ENCODE data around the gene SPEG. TPM values are rescaled to one million over a fixed set of nuclear protein-coding genes. Genes with fewer than 3 reads are reported as not detected.

Gene SPEG
- total RNA-seq, 6 donors from 2014 or later, result 2.3 to 8.9 (median 4.9) TPM

GRCh38 chr2:219526320-219527075 is 91.9 kb downstream of the SPEG start:
- 51 to 59% methylated on average over 7 to 11 of the region's 11 CpGs for WGBS, 2 donors
- H3K27me3 ChIP-seq, result peaks cover 1 to 37% (median 20%) of the 10 kb centered on the region in 4 donors

GRCh38 chr2:219527076-219527394 is 92.4 kb downstream of the SPEG start:
- H3K4me1 ChIP-seq, result peaks cover 10 to 22% (median 11%) of the 10 kb centered on the region in 4 donors
- WGBS, 2 donors, result 24% methylated on average over 6 of the region's 6 CpGs; no CpG with 5 or more reads in 1 of the 2 donors
- DNase-seq (no peak), ATAC-seq (ENCODE audit: low FRiP score in 2 of 2) (peak in 1 of 2 donors; percentile 19)
- H3K27ac ChIP-seq, result no peak overlapping the region
- no peak overlapping the region for H3K4me3 ChIP-seq
- no peaks in the 10 kb centered on the region for H3K9me3 ChIP-seq
- H3K27me3 ChIP-seq, result peaks cover 1 to 32% (median 19%) of the 10 kb centered on the region in 4 donors
- no peaks in the 10 kb centered on the region for H3K36me3 ChIP-seq
- TF ChIP-seq POLR2AphosphoS5 (IDR thresholded peaks at IDR 0.05) (no peak), EP300 (IDR thresholded peaks at IDR 0.05) (no peak), CTCF (IDR thresholded peaks at IDR 0.05) (no peak)

More at GRCh38 chr2:219526320-219527075, 91.9 kb downstream of the SPEG start:
- Histone ChIP-seq H3K27ac (no peak overlapping the region), H3K4me3 (no peak overlapping the region), H3K4me1 (peaks cover 10 to 25% (median 11%) of the 10 kb centered on the region in 4 donors), H3K9me3 (no peaks in the 10 kb centered on the region), H3K36me3 (no peaks in the 10 kb centered on the region)
- DNase-seq, result no peak
- no peak for ATAC-seq (ENCODE audit: low FRiP score in 2 of 2)
- TF ChIP-seq CTCF (IDR thresholded peaks at IDR 0.05) (no peak), EP300 (IDR thresholded peaks at IDR 0.05) (no peak), POLR2A (IDR thresholded peaks at IDR 0.05) (no peak), POLR2AphosphoS5 (IDR thresholded peaks at IDR 0.05) (no peak)

- H3K36me3 ChIP-seq, result no peaks in the 10 kb centered on the region
- peaks cover 7 to 18% (median 8%) of the 10 kb centered on the region in 4 donors for H3K4me1 ChIP-seq
- WGBS, 2 donors, result 48 to 81% methylated on average over 5 of the region's 5 CpGs
- TF ChIP-seq CTCF (IDR thresholded peaks at IDR 0.05) (no peak), POLR2A (IDR thresholded peaks at IDR 0.05) (no peak), EP300 (IDR thresholded peaks at IDR 0.05) (no peak)
- H3K27ac ChIP-seq, result no peak overlapping the region
- no peaks in the 10 kb centered on the region for H3K9me3 ChIP-seq
- DNase-seq (no peak), ATAC-seq (ENCODE audit: low FRiP score in 2 of 2) (no peak)
- no peak overlapping the region for H3K4me3 ChIP-seq
- peaks cover under 1 to 28% (median 17%) of the 10 kb centered on the region in 4 donors for H3K27me3 ChIP-seq
Measured at GRCh38 chr2:219527472-219527871, 92.8 kb downstream of the SPEG start.

GRCh38 chr2:219530048-219530963 is 95.7 kb downstream of the SPEG start:
- no peak overlapping the region for H3K27ac ChIP-seq

More at GRCh38 chr2:219530048-219530963, 95.7 kb downstream of the SPEG start:
- H3K9me3 ChIP-seq, result no peaks in the 10 kb centered on the region
- peak; percentile 81 to 93 for ATAC-seq (ENCODE audit: low FRiP score in 2 of 2)
- TF ChIP-seq CTCF (IDR thresholded peaks at IDR 0.05) (peak; percentile 92 to 98 (median 96)), POLR2A (IDR thresholded peaks at IDR 0.05) (no peak)
- H3K4me1 ChIP-seq, result peaks cover 0 to 8% (median 0%) of the 10 kb centered on the region in 4 donors
- H3K4me3 ChIP-seq, result no peak overlapping the region
- peak; percentile 85 to 94 for DNase-seq
- H3K27me3 ChIP-seq, result peaks cover 0 to 9% (median 4%) of the 10 kb centered on the region in 4 donors
- WGBS, 2 donors, result 16 to 33% methylated on average over 8 to 20 of the region's 21 CpGs
- H3K36me3 ChIP-seq, result no peaks in the 10 kb centered on the region

Measured in upper lobe of left lung (tissue), 6 donors.